Chondrocyte (in vitro differentiated cells): ENCODE measurements around the gene MOCS1. TPM values are rescaled to one million over a fixed set of nuclear protein-coding genes. Genes with fewer than 3 reads are reported as not detected.

ENCODE experiments used
- DNase-seq: peaks from one replicate; pipeline ENCODE4 v3.0.0; 2021; ENCODE audit warnings: mixed read lengths, low spot score
- H3K27ac Mint-ChIP-seq: one replicate; pipeline ENCODE4 v1.8.0; 2021; ENCODE audit warnings: mild to moderate bottlenecking, moderate library complexity, mixed read lengths; ENCODE audit not compliant: unreplicated experiment
- H3K27me3 Mint-ChIP-seq: 2 replicates; pipeline ENCODE4 v1.8.0; 2021; ENCODE audit warnings: low read depth, mixed read lengths
- H3K36me3 Mint-ChIP-seq: 2 replicates; pipeline ENCODE4 v1.8.0; 2021; ENCODE audit warnings: low read depth, mixed read lengths
- H3K4me1 Mint-ChIP-seq: 2 replicates; pipeline ENCODE4 v1.8.0; 2021; ENCODE audit warnings: low read depth, mild to moderate bottlenecking, mixed read lengths
- H3K4me3 Mint-ChIP-seq: one replicate; pipeline ENCODE4 v1.8.0; 2021; ENCODE audit warnings: mild to moderate bottlenecking, moderate library complexity, mixed read lengths; ENCODE audit not compliant: unreplicated experiment
- H3K9me3 Mint-ChIP-seq: 2 replicates; pipeline ENCODE4 v1.8.0; 2021; ENCODE audit warnings: low read depth, mixed read lengths
- CTCF ChIP-seq: fragments of 200-600 bp; sonication (generic); IDR thresholded peaks from 2 replicates; pipeline ENCODE4 v1.5.0; 2021; ENCODE audit warnings: antibody characterized with exemption, mild to moderate bottlenecking, moderate library complexity
- total RNA-seq: library from RNA; stranded (reverse); gene quantifications from 3 replicates; pipeline ENCODE4 v1.2.1, GENCODE V29; 2021

The MOCS1 gene
- total RNA-seq, 1 donor from 2014 or later = 35.2 TPM

DNA sequence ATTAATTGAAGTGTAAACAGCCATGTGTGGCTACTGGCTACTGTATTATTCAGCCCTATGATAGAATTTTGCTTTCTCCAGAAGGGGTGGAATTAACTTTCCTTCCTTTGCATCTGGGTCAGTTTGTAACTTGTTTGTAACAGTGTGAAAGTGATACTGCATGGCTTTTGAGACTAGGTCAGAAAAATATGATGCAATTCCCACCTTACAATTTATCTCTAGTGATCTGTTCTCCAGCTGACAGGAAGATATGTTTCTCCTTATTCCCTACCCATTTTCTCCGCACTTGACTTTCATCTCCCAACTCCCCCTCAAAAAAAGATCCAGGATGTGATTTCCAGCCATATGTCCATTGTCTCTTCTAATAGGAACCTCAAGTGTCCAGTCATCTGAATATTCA is 2.6 kb upstream of the MOCS1 start:
- no peak for DNase-seq
- H3K4me1 Mint-ChIP-seq = peaks cover 56% of the 10 kb centered on the region
- no peak overlapping the region for H3K27ac Mint-ChIP-seq
- no peaks in the 10 kb centered on the region for H3K9me3 Mint-ChIP-seq
- TF ChIP-seq CTCF = no peak
- H3K36me3 Mint-ChIP-seq = no peaks in the 10 kb centered on the region
- no peaks in the 10 kb centered on the region for H3K27me3 Mint-ChIP-seq
- H3K4me3 Mint-ChIP-seq = no peak overlapping the region

GRCh38 chr6:39935241-39935640 is 979 bp upstream of the MOCS1 start:
- H3K4me3 Mint-ChIP-seq = no peak overlapping the region
- no peaks in the 10 kb centered on the region for H3K36me3 Mint-ChIP-seq
- peak overlapping the region; percentile 66 for H3K27ac Mint-ChIP-seq
- no peak for DNase-seq
- H3K9me3 Mint-ChIP-seq = no peaks in the 10 kb centered on the region
- no peak for TF ChIP-seq CTCF
- H3K27me3 Mint-ChIP-seq = no peaks in the 10 kb centered on the region
- peaks cover 62% of the 10 kb centered on the region for H3K4me1 Mint-ChIP-seq

- Mint-ChIP-seq H3K27ac (peak overlapping the region; percentile 90), H3K27me3 (no peaks in the 10 kb centered on the region)
Measured at GRCh38 chr6:39933669-39934130, 562 bp downstream of the MOCS1 start.

GRCh38 chr6:39932386-39932910 is 1.8 kb downstream of the MOCS1 start:
- H3K4me3 Mint-ChIP-seq = peak overlapping the region; percentile 90
- H3K27ac Mint-ChIP-seq = peak overlapping the region; percentile 90
- H3K4me1 Mint-ChIP-seq = peaks cover 80% of the 10 kb centered on the region
- no peaks in the 10 kb centered on the region for H3K9me3 Mint-ChIP-seq
- H3K36me3 Mint-ChIP-seq = peaks cover 2% of the 10 kb centered on the region
- TF ChIP-seq CTCF = no peak
- DNase-seq = no peak
- no peaks in the 10 kb centered on the region for H3K27me3 Mint-ChIP-seq

More at GRCh38 chr6:39933669-39934130, 562 bp downstream of the MOCS1 start:
- Mint-ChIP-seq H3K4me1 (peaks cover 70% of the 10 kb centered on the region), H3K36me3 (peaks cover 2% of the 10 kb centered on the region), H3K4me3 (peak overlapping the region; percentile 90), H3K9me3 (no peaks in the 10 kb centered on the region)
- no peak for DNase-seq
- no peak for TF ChIP-seq CTCF

GRCh38 chr6:39931607-39932006 is 2.7 kb downstream of the MOCS1 start:
- Mint-ChIP-seq H3K9me3 (no peaks in the 10 kb centered on the region), H3K4me1 (peaks cover 88% of the 10 kb centered on the region), H3K27me3 (no peaks in the 10 kb centered on the region), H3K4me3 (peak overlapping the region; percentile 90), H3K27ac (peak overlapping the region; percentile 90), H3K36me3 (peaks cover 5% of the 10 kb centered on the region)
- no peak for TF ChIP-seq CTCF
- DNase-seq = no peak
